Karpas-422 (cell line): ENCODE measurements around the gene MCM6. TPM values are rescaled to one million over a fixed set of nuclear protein-coding genes. Genes with fewer than 3 reads are reported as not detected.

Experiments used
- DNase-seq: peaks from one replicate; pipeline ENCODE4 v3.0.0-alpha.2; 2015
- H2AFZ ChIP-seq: fragments of 200-600 bp; sonication (generic); 2 replicates; pipeline ENCODE4 v1.6.1; 2014; ENCODE audit warnings: antibody characterized with exemption, low read length, mixed read lengths
- H3K27ac ChIP-seq: fragments of 200-600 bp; sonication (generic); 2 replicates; pipeline ENCODE4 v1.5.1; 2014; ENCODE audit warnings: mild to moderate bottlenecking, low read length, moderate library complexity
- H3K27me3 ChIP-seq: fragments of 200-600 bp; sonication (generic); 2 replicates; pipeline ENCODE4 v1.6.1; 2014; ENCODE audit warnings: low read length, mixed read lengths
- H3K36me3 ChIP-seq: fragments of 200-600 bp; sonication (generic); 2 replicates; pipeline ENCODE4 v1.6.1; 2014; ENCODE audit warnings: low read length, mixed read lengths; ENCODE audit not compliant: insufficient read depth
- H3K4me1 ChIP-seq: fragments of 200-600 bp; sonication (generic); 2 replicates; pipeline ENCODE4 v1.6.1; 2014; ENCODE audit warnings: mild to moderate bottlenecking, low read length, mixed read lengths
- H3K4me2 ChIP-seq: fragments of 200-600 bp; sonication (generic); 2 replicates; pipeline ENCODE4 v1.6.1; 2014; ENCODE audit warnings: low read length, low read depth, mild to moderate bottlenecking; ENCODE audit not compliant: poor library complexity, severe bottlenecking
- H3K4me3 ChIP-seq: fragments of 200-600 bp; sonication (generic); 2 replicates; pipeline ENCODE4 v1.5.1; 2014; ENCODE audit warnings: mild to moderate bottlenecking, antibody characterized with exemption, low read length, mixed read lengths
- H3K79me2 ChIP-seq: fragments of 200-600 bp; sonication (generic); 2 replicates; pipeline ENCODE4 v1.6.1; 2014; ENCODE audit warnings: mild to moderate bottlenecking, low read length, mixed read lengths
- H3K9ac ChIP-seq: fragments of 200-600 bp; sonication (generic); 2 replicates; pipeline ENCODE4 v1.6.0; 2014; ENCODE audit warnings: low read length
- H3K9me2 ChIP-seq: fragments of 200-600 bp; sonication (generic), shearing (Covaris generic); replicated peaks from 2 replicates; pipeline ENCODE4 v1.6.0; 2014; ENCODE audit warnings: mild to moderate bottlenecking, low read length, moderate library complexity; ENCODE audit not compliant: insufficient read depth
- H3K9me3 ChIP-seq: fragments of 300-700, 200-600 bp; sonication (generic); 2 replicates; pipeline ENCODE4 v1.6.1; 2014; ENCODE audit warnings: low read length, mixed read lengths
- H4K20me1 ChIP-seq: fragments of 200-600 bp; sonication (generic); 2 replicates; pipeline ENCODE4 v1.6.1; 2014; ENCODE audit warnings: mild to moderate bottlenecking, antibody characterized with exemption, low read length, low read depth; ENCODE audit not compliant: insufficient read depth
- total RNA-seq: library from RNA; depleted of rRNA; stranded (reverse); fragments of >200 nt; shearing (Covaris generic); gene quantifications from 2 replicates; pipeline ENCODE4 v1.2.3, GENCODE V29; 2014; ENCODE audit warnings: low replicate concordance

MCM6 gene
- total RNA-seq, 1 experiment from 2014 or later: 35.4 TPM

DNA sequence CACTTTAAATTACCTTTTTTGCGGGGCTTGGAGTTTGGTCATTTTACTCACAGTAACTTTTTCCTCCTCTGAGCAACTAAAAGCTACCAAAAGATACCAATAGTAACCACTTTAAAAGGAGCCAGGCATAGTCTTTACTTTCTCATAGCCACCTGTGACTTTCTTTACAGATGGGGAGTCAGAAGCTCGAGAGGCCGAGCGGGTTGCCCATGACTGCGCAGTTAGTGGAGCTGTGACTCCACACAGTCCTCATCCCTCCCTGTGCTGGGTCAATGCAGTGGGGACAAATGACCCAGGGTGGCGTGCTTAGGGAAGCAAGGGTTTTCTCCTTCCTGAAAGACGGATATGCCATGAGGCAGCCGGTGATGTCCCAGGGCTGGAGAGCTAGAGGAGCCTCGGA lies 51.1 kb downstream of the MCM6 start:
- H3K27me3 ChIP-seq: no peaks in the 10 kb centered on the region
- no peaks in the 10 kb centered on the region for H3K9me3 ChIP-seq
- no peak for DNase-seq
- no peak overlapping the region for H3K27ac ChIP-seq
- H3K9me2 ChIP-seq: no peaks in the 10 kb centered on the region
- no peak overlapping the region for H3K4me2 ChIP-seq
- no peaks in the 10 kb centered on the region for H4K20me1 ChIP-seq
- no peak overlapping the region for H3K9ac ChIP-seq
- H3K36me3 ChIP-seq: peaks cover 3% of the 10 kb centered on the region; the same call in 1 of the 2 replicates
- H3K4me3 ChIP-seq: no peak overlapping the region
- H3K79me2 ChIP-seq: no peaks in the 10 kb centered on the region
- no peaks in the 10 kb centered on the region for H3K4me1 ChIP-seq
- H2AFZ ChIP-seq: no peak overlapping the region

DNA sequence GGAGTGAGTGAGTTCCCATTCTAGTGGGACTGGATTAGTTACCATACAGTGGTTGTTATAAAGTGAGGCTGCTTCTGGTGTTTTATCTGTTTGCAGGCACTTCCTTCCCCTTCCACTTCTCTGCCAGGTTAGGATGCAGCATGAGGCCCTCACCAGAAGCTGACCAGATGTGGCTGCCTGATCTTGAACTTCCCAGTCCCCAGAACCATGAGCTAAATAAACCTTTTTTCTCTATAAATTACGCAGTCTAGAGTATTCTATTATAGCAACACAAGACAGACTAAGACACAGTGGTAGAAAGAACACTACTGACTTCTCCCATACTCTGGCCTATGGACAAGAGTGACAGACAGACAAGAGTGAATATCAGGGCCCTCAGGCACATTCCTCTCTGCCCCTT lies 53.4 kb downstream of the MCM6 start:
- Histone ChIP-seq H3K9me3 (no peaks in the 10 kb centered on the region), H2AFZ (no peak overlapping the region), H4K20me1 (no peaks in the 10 kb centered on the region), H3K79me2 (no peaks in the 10 kb centered on the region), H3K27me3 (no peaks in the 10 kb centered on the region), H3K9ac (no peak overlapping the region), H3K4me2 (no peak overlapping the region), H3K9me2 (no peaks in the 10 kb centered on the region), H3K4me3 (no peak overlapping the region), H3K36me3 (peaks cover 3% of the 10 kb centered on the region; the same call in 1 of the 2 replicates), H3K4me1 (no peaks in the 10 kb centered on the region), H3K27ac (no peak overlapping the region)
- no peak for DNase-seq

DNA sequence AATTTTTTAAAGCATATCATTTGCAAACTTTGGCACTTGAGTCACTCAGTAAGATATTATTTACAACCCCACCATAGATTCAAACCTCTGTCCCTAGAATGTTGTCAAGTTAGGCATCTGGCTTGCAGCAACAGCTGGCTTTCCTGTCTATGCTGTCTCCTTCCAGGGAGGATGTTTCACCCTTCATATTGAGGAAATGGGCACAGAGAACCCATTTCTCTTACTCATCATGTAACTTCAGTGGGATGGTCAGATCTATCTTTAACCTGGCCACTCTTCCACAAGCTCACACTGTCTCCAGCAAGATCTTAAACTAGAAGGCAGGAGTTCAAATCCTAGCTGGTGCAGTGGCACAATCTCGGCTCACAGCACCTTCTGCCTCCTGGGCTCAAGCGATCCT lies 55.1 kb downstream of the MCM6 start:
- Histone ChIP-seq H3K9ac (no peak overlapping the region), H3K79me2 (no peaks in the 10 kb centered on the region), H3K4me3 (no peak overlapping the region)

DNA sequence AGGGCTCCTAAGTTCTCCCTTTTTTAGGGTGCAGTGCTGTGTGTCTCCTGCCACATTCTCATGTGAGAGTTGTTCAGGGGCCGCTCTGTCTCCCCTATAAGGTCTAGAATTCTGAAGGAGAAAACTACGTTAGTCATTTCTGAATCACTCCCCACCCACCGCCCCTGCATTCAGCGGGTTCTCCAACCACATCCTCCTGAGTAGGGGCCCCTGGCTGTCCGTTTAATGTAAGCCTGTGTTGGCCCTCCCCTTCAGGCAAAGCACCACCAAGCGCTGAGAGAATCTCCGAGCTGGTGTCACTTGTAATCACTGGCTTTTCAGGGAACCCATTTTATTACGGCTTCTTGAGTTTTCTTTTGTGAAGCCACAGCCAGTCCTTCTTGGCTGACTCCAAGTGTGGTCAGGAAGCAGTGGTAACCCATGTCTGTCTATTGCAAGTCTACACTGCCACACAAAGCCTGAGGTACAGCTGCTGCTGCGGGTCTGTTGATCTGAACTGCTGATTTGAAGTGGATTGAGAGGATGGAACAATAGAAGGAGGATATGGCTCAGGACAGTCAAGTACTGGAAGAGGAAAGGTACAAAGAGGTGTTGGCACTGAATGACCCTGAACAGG lies 56.1 kb downstream of the MCM6 start:
- Histone ChIP-seq H3K4me2 (no peak overlapping the region), H3K9me3 (no peaks in the 10 kb centered on the region), H4K20me1 (no peaks in the 10 kb centered on the region), H3K9ac (no peak overlapping the region), H3K4me3 (no peak overlapping the region), H3K9me2 (no peaks in the 10 kb centered on the region), H3K36me3 (peaks cover 3% of the 10 kb centered on the region; the same call in 1 of the 2 replicates), H3K27me3 (no peaks in the 10 kb centered on the region), H2AFZ (no peak overlapping the region), H3K27ac (no peak overlapping the region), H3K79me2 (no peaks in the 10 kb centered on the region), H3K4me1 (no peaks in the 10 kb centered on the region)
- DNase-seq: no peak

More for the DNA sequence above, 55.1 kb downstream of the MCM6 start:
- H3K9me2 ChIP-seq: no peaks in the 10 kb centered on the region
- H3K4me2 ChIP-seq: no peak overlapping the region
- no peaks in the 10 kb centered on the region for H3K4me1 ChIP-seq
- H4K20me1 ChIP-seq: no peaks in the 10 kb centered on the region
- H2AFZ ChIP-seq: no peak overlapping the region
- DNase-seq: no peak
- H3K27ac ChIP-seq: no peak overlapping the region
- H3K36me3 ChIP-seq: peaks cover 3% of the 10 kb centered on the region; the same call in 1 of the 2 replicates
- no peaks in the 10 kb centered on the region for H3K27me3 ChIP-seq
- H3K9me3 ChIP-seq: no peaks in the 10 kb centered on the region

DNA sequence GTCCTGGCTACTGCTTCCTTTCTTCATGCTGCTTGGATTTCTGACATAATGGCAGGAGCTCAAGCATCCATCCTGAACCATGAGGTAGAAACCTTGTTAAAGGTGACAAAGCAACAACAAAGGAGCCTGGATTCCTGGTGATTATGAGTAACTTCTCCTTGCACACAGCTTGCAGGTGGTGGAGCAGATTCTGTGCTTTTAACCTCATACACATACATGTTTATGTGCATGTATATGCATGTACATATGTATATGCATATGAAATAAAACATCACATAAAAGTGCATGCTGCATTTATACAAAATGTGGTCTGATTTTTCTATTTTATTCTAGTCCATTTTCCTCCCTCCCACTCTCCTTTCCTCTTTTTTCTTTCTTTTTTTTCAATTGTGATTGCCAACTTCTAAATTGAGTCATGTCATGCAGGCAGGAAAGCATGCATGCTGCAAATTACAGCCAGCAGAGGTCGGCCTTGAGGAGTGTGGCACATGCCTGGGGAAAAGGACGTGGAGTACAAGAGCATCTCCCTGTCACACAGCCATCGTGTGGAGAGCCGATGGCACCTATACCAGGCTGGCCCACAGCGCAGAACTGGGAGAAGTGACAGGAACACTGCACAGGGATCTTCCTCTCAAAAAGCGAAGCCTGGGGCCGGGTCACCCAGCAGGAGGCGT lies 57.2 kb downstream of the MCM6 start:
- Histone ChIP-seq H3K4me1 (no peaks in the 10 kb centered on the region), H3K36me3 (peaks cover 3% of the 10 kb centered on the region; the same call in 1 of the 2 replicates), H3K9me3 (no peaks in the 10 kb centered on the region), H3K27me3 (no peaks in the 10 kb centered on the region), H3K4me2 (no peak overlapping the region), H4K20me1 (no peaks in the 10 kb centered on the region), H3K4me3 (no peak overlapping the region), H3K9me2 (no peaks in the 10 kb centered on the region), H3K9ac (no peak overlapping the region), H2AFZ (no peak overlapping the region), H3K27ac (no peak overlapping the region), H3K79me2 (no peaks in the 10 kb centered on the region)
- no peak for DNase-seq

DNA sequence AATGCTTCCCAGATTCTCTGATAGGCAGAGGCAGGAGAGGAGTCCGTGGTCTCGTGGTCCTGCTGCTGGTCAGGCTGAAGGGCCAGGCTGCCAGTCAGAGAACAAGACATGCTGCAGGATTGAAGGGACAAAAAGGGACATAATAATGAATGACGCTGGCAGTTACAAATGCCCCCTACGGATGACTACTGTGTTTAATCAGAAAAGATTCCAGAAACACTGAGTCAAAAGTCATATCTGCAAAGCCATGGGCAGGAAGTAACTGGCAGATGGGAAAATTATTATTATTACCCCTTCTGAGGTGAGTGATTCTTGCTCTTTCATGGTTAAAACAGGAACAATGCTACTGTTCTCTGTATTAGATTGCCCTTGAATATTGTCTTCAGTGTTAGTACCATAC lies 58.3 kb downstream of the MCM6 start:
- Histone ChIP-seq H3K27me3 (no peaks in the 10 kb centered on the region), H3K9ac (no peak overlapping the region), H3K36me3 (peaks cover 3% of the 10 kb centered on the region; the same call in 1 of the 2 replicates), H4K20me1 (no peaks in the 10 kb centered on the region), H3K9me2 (no peaks in the 10 kb centered on the region), H3K4me1 (no peaks in the 10 kb centered on the region), H2AFZ (no peak overlapping the region), H3K9me3 (no peaks in the 10 kb centered on the region), H3K4me2 (no peak overlapping the region), H3K79me2 (no peaks in the 10 kb centered on the region), H3K27ac (no peak overlapping the region), H3K4me3 (no peak overlapping the region)
- no peak for DNase-seq

DNA sequence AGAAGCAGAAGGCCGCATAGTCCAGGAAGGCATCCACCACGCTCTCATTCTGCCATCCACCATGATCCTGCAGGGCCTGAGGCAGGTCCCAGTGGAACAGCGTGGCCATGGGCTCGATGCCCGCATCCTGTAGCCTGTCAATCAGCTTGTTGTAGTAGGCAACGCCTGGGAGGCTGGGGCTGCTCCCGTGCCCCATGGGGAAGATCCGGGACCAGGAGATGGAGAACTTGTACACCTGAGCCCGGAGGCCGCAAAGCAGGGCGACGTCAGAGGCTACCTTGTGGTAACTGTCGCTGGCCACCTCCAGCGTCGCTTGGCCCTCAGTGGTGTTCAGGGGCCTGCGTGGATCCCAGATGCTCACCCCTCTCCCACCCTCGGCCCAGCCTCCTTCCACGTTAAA lies 58.8 kb downstream of the MCM6 start:
- no peaks in the 10 kb centered on the region for H3K9me3 ChIP-seq
- no peak overlapping the region for H2AFZ ChIP-seq
- H3K27ac ChIP-seq: no peak overlapping the region
- no peaks in the 10 kb centered on the region for H3K9me2 ChIP-seq
- no peak overlapping the region for H3K4me3 ChIP-seq
- no peaks in the 10 kb centered on the region for H3K4me1 ChIP-seq
- no peaks in the 10 kb centered on the region for H3K79me2 ChIP-seq
- no peak overlapping the region for H3K4me2 ChIP-seq
- DNase-seq: no peak
- peaks cover 3% of the 10 kb centered on the region; the same call in 1 of the 2 replicates for H3K36me3 ChIP-seq
- no peak overlapping the region for H3K9ac ChIP-seq
- H3K27me3 ChIP-seq: no peaks in the 10 kb centered on the region
- no peaks in the 10 kb centered on the region for H4K20me1 ChIP-seq

DNA sequence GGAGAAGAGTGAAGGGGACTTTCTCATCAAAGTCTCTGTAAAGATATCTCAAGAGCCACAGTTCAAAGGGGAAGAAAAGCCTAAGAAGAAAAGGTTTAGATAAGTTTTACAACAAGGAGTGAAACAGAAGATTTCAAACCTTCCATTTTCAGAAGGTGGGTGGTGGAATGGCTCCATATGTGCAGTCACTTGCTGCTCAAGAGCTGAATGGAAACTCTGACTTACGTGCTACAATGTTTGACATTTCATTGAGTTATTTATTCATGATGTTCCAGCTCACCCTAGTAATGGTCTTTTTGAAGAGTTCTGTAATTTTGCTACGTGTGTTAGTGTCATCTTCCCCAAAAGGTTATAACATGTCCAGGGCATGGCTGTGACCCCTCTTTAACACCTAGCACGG lies 61.0 kb downstream of the MCM6 start:
- DNase-seq: no peak
- Histone ChIP-seq H3K9me3 (no peaks in the 10 kb centered on the region), H3K79me2 (no peaks in the 10 kb centered on the region), H3K9me2 (no peaks in the 10 kb centered on the region), H4K20me1 (no peaks in the 10 kb centered on the region), H3K27ac (no peak overlapping the region), H3K36me3 (peaks cover 3% of the 10 kb centered on the region; the same call in 1 of the 2 replicates), H2AFZ (no peak overlapping the region), H3K27me3 (no peaks in the 10 kb centered on the region), H3K4me3 (no peak overlapping the region), H3K4me1 (no peaks in the 10 kb centered on the region), H3K4me2 (no peak overlapping the region), H3K9ac (no peak overlapping the region)
